Smooth muscle cell (in vitro differentiated cells): ENCODE results near the gene GRK6. TPM values are rescaled to one million over a fixed set of nuclear protein-coding genes. Genes with fewer than 3 reads are reported as not detected.

Source experiments
- DNase-seq: peaks from one replicate; lab custom pipeline; 2025; ENCODE audit not compliant: unreplicated experiment; lab: John Stamatoyannopoulos, UW
- H2AFZ ChIP-seq: fragments of 200-600 bp; sonication (generic); 2 replicates; pipeline ENCODE4 v1.6.0; 2016; ENCODE audit warnings: antibody characterized with exemption, low read depth, mild to moderate bottlenecking
- H3F3A ChIP-seq: fragments of 200-600 bp; sonication (generic); 2 replicates; pipeline ENCODE4 v1.6.0; 2017; ENCODE audit warnings: antibody characterized with exemption, low read depth
- H3K27ac ChIP-seq: fragments of 200-600 bp; sonication (generic); 2 replicates; pipeline ENCODE4 v1.5.1; 2016; ENCODE audit warnings: low read depth, mild to moderate bottlenecking
- H3K27me3 ChIP-seq: fragments of 200-600 bp; sonication (generic); 2 replicates; pipeline ENCODE4 v1.6.1; 2016; ENCODE audit warnings: low read depth, mild to moderate bottlenecking
- H3K36me3 ChIP-seq: fragments of 200-600 bp; sonication (generic); 2 replicates; pipeline ENCODE4 v1.5.1; 2016; ENCODE audit warnings: low read depth
- H3K4me1 ChIP-seq: fragments of 200-600 bp; sonication (generic); 2 replicates; pipeline ENCODE4 v1.5.1; 2016; ENCODE audit warnings: low read depth
- H3K4me2 ChIP-seq: fragments of 200-600 bp; sonication (generic); 2 replicates; pipeline ENCODE4 v1.6.0; 2016; ENCODE audit warnings: mild to moderate bottlenecking
- H3K4me3 ChIP-seq: fragments of 200-600 bp; sonication (generic); 2 replicates; pipeline ENCODE4 v1.5.1; 2016; ENCODE audit warnings: mild to moderate bottlenecking
- H3K79me2 ChIP-seq: fragments of 200-600 bp; sonication (generic); 2 replicates; pipeline ENCODE4 v1.6.0; 2016; ENCODE audit warnings: low read depth, mild to moderate bottlenecking
- H3K9ac ChIP-seq: fragments of 200-600 bp; sonication (generic); 2 replicates; pipeline ENCODE4 v1.6.0; 2016; ENCODE audit warnings: low read depth
- H3K9me3 ChIP-seq: fragments of 200-600 bp; sonication (generic); replicated peaks from 2 replicates; pipeline ENCODE4 v1.5.1; 2016; ENCODE audit warnings: low read depth
- H4K20me1 ChIP-seq: fragments of 200-600 bp; sonication (generic); 2 replicates; pipeline ENCODE4 v1.6.0; 2016; ENCODE audit warnings: low read depth
- WGBS: methylation state at CpG from one replicate; pipeline ENCODE4 v1.1.7; 2016; ENCODE audit warnings: low lambda C conversion rate; 5-methylcytosine and 5-hydroxymethylcytosine counted together
- polyA plus RNA-seq: library from polyadenylated mRNA; unstranded; fragments of >200 nt; fragmentation: Nextera tagmentation; extraction: Ambion mirVana; gene quantifications from 2 replicates; pipeline ENCODE4 v1.2.1, GENCODE V29; 2016
- total RNA-seq: library from RNA; depleted of rRNA; stranded (reverse); fragments of >200 nt; gene quantifications from 2 replicates; pipeline ENCODE4 v1.2.3, GENCODE V29; 2014
- TF ChIP-seq, protein P1 (sequence below): fragments of 200-600 bp; sonication (generic); IDR thresholded peaks from 2 replicates; pipeline ENCODE4 v1.5.1; 2017; ENCODE audit warnings: borderline replicate concordance, mild to moderate bottlenecking, antibody characterized with exemption; ENCODE audit not compliant: insufficient read depth, poor library complexity, severe bottlenecking

Gene GRK6
- total and polyA plus RNA-seq, 2 experiments from 2014 or later: 20.8 to 28.5 TPM

DNA sequence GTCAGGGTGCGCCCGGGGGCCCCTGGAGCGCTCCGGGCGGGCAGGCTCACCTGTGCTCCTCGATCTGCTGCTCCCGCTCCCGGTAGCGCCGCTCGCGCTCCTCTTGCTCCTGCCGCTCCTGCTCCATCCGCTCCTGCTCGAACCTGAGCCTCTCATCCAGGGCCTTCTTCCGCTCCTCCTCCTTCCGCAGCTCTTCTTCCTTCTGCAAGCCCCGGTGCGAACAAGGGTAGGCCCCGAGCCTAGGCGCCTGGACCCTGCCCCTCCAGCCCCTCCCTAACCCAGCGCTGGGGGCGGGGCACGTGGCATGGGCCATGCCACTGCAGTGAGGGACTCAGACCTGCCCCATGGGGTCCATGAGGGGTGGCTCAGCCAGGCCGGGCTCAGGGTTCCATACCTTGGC lies 40.4 kb downstream of the GRK6 start:
- no peaks in the 10 kb centered on the region for H3K9me3 ChIP-seq
- no peak overlapping the region for H3K4me3 ChIP-seq
- no peak for DNase-seq
- H3K27me3 ChIP-seq: no peaks in the 10 kb centered on the region
- no peak overlapping the region for H3K4me2 ChIP-seq
- peaks cover 51% of the 10 kb centered on the region for H3K79me2 ChIP-seq
- H3F3A ChIP-seq: peaks cover 15% of the 10 kb centered on the region
- TF ChIP-seq, protein P1, sequence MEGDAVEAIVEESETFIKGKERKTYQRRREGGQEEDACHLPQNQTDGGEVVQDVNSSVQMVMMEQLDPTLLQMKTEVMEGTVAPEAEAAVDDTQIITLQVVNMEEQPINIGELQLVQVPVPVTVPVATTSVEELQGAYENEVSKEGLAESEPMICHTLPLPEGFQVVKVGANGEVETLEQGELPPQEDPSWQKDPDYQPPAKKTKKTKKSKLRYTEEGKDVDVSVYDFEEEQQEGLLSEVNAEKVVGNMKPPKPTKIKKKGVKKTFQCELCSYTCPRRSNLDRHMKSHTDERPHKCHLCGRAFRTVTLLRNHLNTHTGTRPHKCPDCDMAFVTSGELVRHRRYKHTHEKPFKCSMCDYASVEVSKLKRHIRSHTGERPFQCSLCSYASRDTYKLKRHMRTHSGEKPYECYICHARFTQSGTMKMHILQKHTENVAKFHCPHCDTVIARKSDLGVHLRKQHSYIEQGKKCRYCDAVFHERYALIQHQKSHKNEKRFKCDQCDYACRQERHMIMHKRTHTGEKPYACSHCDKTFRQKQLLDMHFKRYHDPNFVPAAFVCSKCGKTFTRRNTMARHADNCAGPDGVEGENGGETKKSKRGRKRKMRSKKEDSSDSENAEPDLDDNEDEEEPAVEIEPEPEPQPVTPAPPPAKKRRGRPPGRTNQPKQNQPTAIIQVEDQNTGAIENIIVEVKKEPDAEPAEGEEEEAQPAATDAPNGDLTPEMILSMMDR: no peak
- H3K9ac ChIP-seq: no peak overlapping the region
- H4K20me1 ChIP-seq: peaks cover 99% of the 10 kb centered on the region
- peaks cover 4% of the 10 kb centered on the region for H3K36me3 ChIP-seq
- H3K4me1 ChIP-seq: peaks cover 17% of the 10 kb centered on the region
- no peak overlapping the region for H2AFZ ChIP-seq
- no peak overlapping the region for H3K27ac ChIP-seq
- WGBS: 97% methylated on average over 25 of the region's 25 CpGs

DNA sequence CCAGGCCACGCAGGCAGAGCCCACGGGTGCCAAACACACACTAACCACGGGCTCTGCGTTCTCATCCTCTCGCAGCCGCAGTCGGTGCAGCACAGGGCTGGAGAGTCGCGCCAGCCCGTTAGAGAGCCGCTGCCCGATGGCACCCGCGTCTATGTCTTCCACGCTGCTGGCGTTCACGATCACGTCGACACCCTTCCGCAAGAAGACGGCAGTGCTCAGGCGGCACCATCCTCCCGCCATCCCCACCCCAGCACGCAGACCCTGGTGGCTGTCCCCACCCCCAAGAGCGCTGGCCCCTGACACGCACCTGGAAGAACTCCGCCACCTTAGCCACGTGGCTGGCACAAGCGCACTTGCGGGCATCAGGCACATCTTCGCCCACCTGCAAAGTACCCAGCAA lies 41.0 kb downstream of the GRK6 start:
- Histone ChIP-seq H3K79me2 (peaks cover 57% of the 10 kb centered on the region), H3K9me3 (no peaks in the 10 kb centered on the region), H3F3A (peaks cover 15% of the 10 kb centered on the region), H3K36me3 (peaks cover 4% of the 10 kb centered on the region), H3K27me3 (no peaks in the 10 kb centered on the region), H4K20me1 (peaks cover 99% of the 10 kb centered on the region), H3K9ac (no peak overlapping the region), H2AFZ (no peak overlapping the region), H3K4me1 (peaks cover 23% of the 10 kb centered on the region), H3K4me3 (no peak overlapping the region), H3K4me2 (no peak overlapping the region), H3K27ac (no peak overlapping the region)
- TF ChIP-seq, protein P1: no peak
- 95% methylated on average over 26 of the region's 31 CpGs for WGBS
- DNase-seq: no peak

DNA sequence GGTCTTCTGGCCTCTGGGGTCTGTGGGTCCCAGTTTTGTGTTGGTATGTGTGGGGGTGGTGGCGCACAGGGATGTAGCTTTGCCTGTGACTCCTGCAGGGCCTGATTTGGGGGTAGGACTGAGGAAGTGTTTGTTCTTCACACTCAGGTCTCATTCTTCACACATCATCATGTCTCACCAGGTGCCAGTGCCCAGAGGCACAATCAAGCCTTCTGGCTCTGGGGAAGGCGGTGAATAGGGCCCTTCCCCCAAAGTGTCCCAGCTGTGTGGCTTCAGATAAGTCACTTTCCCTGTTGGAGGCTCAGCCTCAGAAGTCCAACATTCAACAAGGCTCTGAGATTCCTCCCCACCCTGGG lies 41.8 kb downstream of the GRK6 start:
- Histone ChIP-seq H4K20me1 (peaks cover 95% of the 10 kb centered on the region), H3K4me2 (no peak overlapping the region)
- WGBS: 97% methylated on average over 2 of the region's 2 CpGs

More for the DNA sequence above, 41.8 kb downstream of the GRK6 start:
- Histone ChIP-seq H3K9me3 (no peaks in the 10 kb centered on the region), H3K4me1 (peaks cover 24% of the 10 kb centered on the region), H3F3A (peaks cover 13% of the 10 kb centered on the region), H3K27me3 (no peaks in the 10 kb centered on the region), H2AFZ (no peak overlapping the region), H3K4me3 (no peak overlapping the region), H3K36me3 (peaks cover 4% of the 10 kb centered on the region), H3K27ac (peak overlapping the region; percentile 44), H3K9ac (no peak overlapping the region), H3K79me2 (peaks cover 63% of the 10 kb centered on the region)
- TF ChIP-seq, protein P1: no peak
- DNase-seq: no peak
